GM12878 (cell line): Measurements from ENCODE around the gene TGFBR1. TPM values are rescaled to one million over a fixed set of nuclear protein-coding genes. Genes with fewer than 3 reads are reported as not detected.

Experiments used
- ATAC-seq: fragments of 200-7000 bp; cut with Tn5 transposase; 3 replicates; pipeline ENCODE4 v1.9.1; 2020; ENCODE audit warnings: mild to moderate bottlenecking, moderate library complexity
- BruUV-seq: library from RNA; stranded (reverse); fragments of 400-500 nt; replicated peaks from 2 replicates; lab custom pipeline; 2021; lab: Mats Ljungman, UMichigan
- CTCF ChIA-PET: fragments of 300-600 bp; sonication (Branson Sonifier 250); formaldehyde crosslinking; extraction: SDS; loops from one replicate; lab custom pipeline; 2021; ENCODE audit warnings: inconsistent platforms; lab: Yijun Ruan, JAX
- POLR2A ChIA-PET: fragments of 350-600 bp; formaldehyde crosslinking; extraction: SDS; loops from one replicate; lab custom pipeline; 2021; ENCODE audit warnings: inconsistent platforms; lab: Charles Lee
- RAD21 ChIA-PET: fragments of 300-600 bp; sonication (Branson Sonifier 250); formaldehyde crosslinking; loops from one replicate; lab custom pipeline; 2023; ENCODE audit warnings: antibody characterized with exemption; ENCODE audit not compliant: unreplicated experiment; lab: Charles Lee
- SMC1A ChIA-PET: fragments of 300-600 bp; sonication (Branson Sonifier 250); formaldehyde crosslinking; loops from one replicate; lab custom pipeline; 2023; ENCODE audit not compliant: unreplicated experiment, uncharacterized antibody; lab: Charles Lee
- DNase-seq: peaks from one replicate; pipeline ENCODE4 v3.0.0-alpha.2; 2011; ENCODE audit warnings: low read depth, low spot score
- FAIRE-seq: peaks from 3 replicates; lab custom pipeline; 2011; peaks lifted over from hg19 to GRCh38; lab: Jason Lieb, UNC
- H2AFZ ChIP-seq: 2 replicates; pipeline ENCODE4 v1.6.0; 2011; ENCODE audit warnings: low read depth, low read length, control low read depth; ENCODE audit not compliant: control insufficient read depth
- H3K27ac ChIP-seq: 2 replicates; pipeline ENCODE4 v1.5.1; 2011; ENCODE audit warnings: control low read depth; ENCODE audit not compliant: control insufficient read depth, insufficient read depth
- H3K27me3 ChIP-seq, 2 experiments: replicated peaks in 1 of 2; 2 replicates each; pipeline versions ENCODE4 v1.6.0 to v1.6.1; 2011; ENCODE audit warnings: low read length in 1 of 2; ENCODE audit not compliant: control insufficient read depth in 2 of 2, insufficient read depth in 2 of 2
- H3K36me3 ChIP-seq, 2 experiments: 2 replicates each; pipeline ENCODE4 v1.5.1; 2011; ENCODE audit warnings: low read length in 1 of 2; ENCODE audit not compliant: control insufficient read depth in 2 of 2, insufficient read depth in 2 of 2
- H3K4me1 ChIP-seq: 2 replicates; pipeline ENCODE4 v1.6.1; 2011; ENCODE audit warnings: mild to moderate bottlenecking, low read length, moderate library complexity, mixed read lengths; ENCODE audit not compliant: control insufficient read depth, insufficient read depth
- H3K4me2 ChIP-seq: 2 replicates; pipeline ENCODE4 v1.6.0; 2011; ENCODE audit warnings: control low read depth; ENCODE audit not compliant: control insufficient read depth, insufficient read depth
- H3K4me3 ChIP-seq: fragments of 200-600 bp; sonication (generic); 2 replicates; pipeline ENCODE4 v1.5.1; 2016
- H3K79me2 ChIP-seq: 2 replicates; pipeline ENCODE4 v1.6.0; 2011; ENCODE audit warnings: low read length; ENCODE audit not compliant: control insufficient read depth, insufficient read depth
- H3K9ac ChIP-seq: 2 replicates; pipeline ENCODE4 v1.8.0; 2011; ENCODE audit warnings: low read length, control low read depth, mixed read lengths; ENCODE audit not compliant: control insufficient read depth, insufficient read depth
- H3K9me3 ChIP-seq: replicated peaks from 3 replicates; pipeline ENCODE4 v1.5.1; 2011; ENCODE audit warnings: mild to moderate bottlenecking, low read length; ENCODE audit not compliant: control insufficient read depth, insufficient read depth
- H4K20me1 ChIP-seq: 2 replicates; pipeline ENCODE4 v1.6.0; 2011; ENCODE audit not compliant: control insufficient read depth, insufficient read depth
- HDAC2 ChIP-seq: fragments of 200-600 bp; sonication (generic); IDR thresholded peaks from 2 replicates; pipeline ENCODE4 v1.6.1; 2017
- IKZF2 ChIP-seq, 2 experiments: fragments of 450-650 bp; IDR thresholded peaks; 2 replicates each; pipeline ENCODE4 v1.6.1; 2017; ENCODE audit warnings: mild to moderate bottlenecking in 2 of 2, moderate library complexity in 2 of 2
- KAT2A ChIP-seq: conservative IDR thresholded peaks from 2 replicates; pipeline ENCODE4 v1.6.1; 2011; ENCODE audit warnings: low read depth, low read length; ENCODE audit not compliant: control insufficient read depth
- POLR2AphosphoS5 ChIP-seq: IDR thresholded peaks from 2 replicates; pipeline ENCODE4 v1.6.1; 2011; ENCODE audit warnings: mild to moderate bottlenecking, low read length, inconsistent platforms
- RBBP5 ChIP-seq: fragments of 200-600 bp; sonication (generic); conservative IDR thresholded peaks from 2 replicates; pipeline ENCODE4 v1.6.1; 2016
- SIX5 ChIP-seq: IDR thresholded peaks from 2 replicates; pipeline ENCODE4 v1.6.1; 2011; ENCODE audit warnings: mild to moderate bottlenecking, low read depth, low read length, moderate library complexity; ENCODE audit not compliant: severe bottlenecking
- SUZ12 ChIP-seq: fragments of 200-600 bp; sonication (generic); IDR thresholded peaks from one replicate; pipeline ENCODE4 v1.6.1; 2018; ENCODE audit warnings: antibody characterized with exemption, mild to moderate bottlenecking; ENCODE audit not compliant: unreplicated experiment
- TCF12 ChIP-seq: IDR thresholded peaks from 2 replicates; pipeline ENCODE4 v1.6.1; 2011; ENCODE audit warnings: low read depth, mild to moderate bottlenecking, low read length
- WGBS: methylation state at CpG from one replicate; pipeline ENCODE4 v1.1.6; 2016; ENCODE audit warnings: low lambda C conversion rate; ENCODE audit not compliant: insufficient replicate concordance, insufficient coverage; ENCODE audit errors: missing lambda C conversion rate; 5-methylcytosine and 5-hydroxymethylcytosine counted together
- in situ Hi-C: fragments of 300-500 bp; cut with MboI; formaldehyde crosslinking; loops from 9 replicates; pipeline ENCODE4 v1.14.3; 2018; ENCODE audit warnings: mixed read lengths
- intact Hi-C: fragments of 100-400 bp; cut with micrococcal nuclease; formaldehyde crosslinking; loops from one replicate; pipeline ENCODE4 v1.14.2; 2022; ENCODE audit not compliant: unreplicated experiment
- polyA plus RNA-seq, 11 experiments: library from polyadenylated mRNA; depleted of rRNA in 4 of 11; unstranded in 6 of 11; stranded (reverse) in 5 of 11; fragments of >200 nt; fragmentation: Nextera tagmentation in 4 of 11; fragmentation: Illumina TruSeq in 1 of 11; extraction: Ambion mirVana in 4 of 11; extraction: Trizol in 1 of 11; gene quantifications; 1 replicate in 1 of 11; 2 replicates in 10 of 11; pipeline versions ENCODE4 v1.2.1 to v1.2.3, GENCODE V29; 2011 to 2016; ENCODE audit warnings: inconsistent platforms in 2 of 11, missing spikeins in 2 of 11, low read depth in 1 of 11
- total RNA-seq, 4 experiments: library from RNA; depleted of rRNA in 3 of 4; stranded (reverse); fragments of >200 nt in 3 of 4; fragmentation: Illumina TruSeq in 1 of 4; extraction: Trizol in 1 of 4; gene quantifications; 2 replicates each; pipeline versions ENCODE4 v1.2.1 to v1.2.3, GENCODE V29; 2013 to 2021
- TF ChIP-seq, protein P1 (sequence below): fragments of 450-650 bp; IDR thresholded peaks from 2 replicates; pipeline ENCODE4 v1.6.1; 2018; ENCODE audit warnings: borderline replicate concordance, mild to moderate bottlenecking; ENCODE audit not compliant: partially characterized antibody
- TF ChIP-seq, protein P2 (sequence below): fragments of 450-650 bp; IDR thresholded peaks from 2 replicates; pipeline ENCODE4 v1.6.1; 2017; ENCODE audit warnings: mild to moderate bottlenecking
- TF ChIP-seq, protein P3 (sequence below): fragments of 450-650 bp; IDR thresholded peaks from 2 replicates; pipeline ENCODE4 v1.6.1; 2017; ENCODE audit warnings: borderline replicate concordance
- TF ChIP-seq, protein P4 (sequence below): IDR thresholded peaks from 2 replicates; pipeline ENCODE4 v1.6.1; 2012; ENCODE audit warnings: low read depth, low read length, improper control_type of control experiment

The TGFBR1 gene
- total and polyA plus RNA-seq, 10 of the 15 experiments (the other 5 are each of a cell fraction or from before 2014, with no cell fraction given), result 2.9 to 27.2 (median 16.6) TPM

DNA sequence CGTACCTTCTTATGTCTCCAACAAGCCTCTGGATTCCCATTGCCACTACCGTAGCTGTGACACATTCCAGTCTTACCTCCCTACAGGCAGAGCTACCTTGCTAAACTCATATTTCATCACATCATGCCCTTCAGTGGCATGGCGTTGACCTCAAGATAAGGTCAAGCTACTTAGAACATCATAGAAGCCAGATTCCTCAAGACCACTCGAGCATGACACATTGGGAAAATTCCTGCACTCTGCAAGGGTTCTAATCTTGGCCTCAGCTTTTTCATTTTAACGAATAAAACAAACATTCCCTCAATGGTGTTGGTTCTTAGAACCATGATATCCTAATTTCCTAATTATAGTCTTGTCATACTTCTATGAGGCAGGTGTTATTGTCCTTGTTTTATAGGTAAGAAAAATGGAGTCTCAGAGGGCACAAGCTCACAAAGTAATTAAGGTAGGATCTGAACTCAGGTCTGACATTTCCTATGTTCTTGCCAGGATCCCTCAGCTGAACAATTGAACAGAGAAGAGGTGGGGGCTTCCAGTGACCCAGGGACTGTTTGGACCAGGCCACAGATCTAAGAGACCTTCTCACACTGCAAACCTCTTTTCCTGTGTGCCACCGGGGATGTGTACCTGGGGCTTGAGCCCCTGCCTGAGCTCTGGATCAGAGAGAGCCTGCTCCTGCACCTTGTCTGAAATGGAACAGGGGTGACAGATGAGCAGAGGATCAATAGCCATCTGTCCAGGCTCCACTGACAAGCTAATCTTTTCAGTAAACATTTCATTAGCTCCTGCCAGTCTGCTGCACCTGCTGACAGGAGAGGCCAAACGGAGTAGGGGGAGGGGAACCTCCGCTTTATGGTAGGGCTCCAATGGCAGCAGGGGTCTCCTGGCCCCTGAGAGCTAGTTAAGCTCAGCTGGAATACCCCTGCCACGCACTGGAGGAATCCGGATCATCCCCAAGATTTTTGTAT is 67.5 kb downstream of the TGFBR1 start:
- Histone ChIP-seq H3K27me3 (no peaks in the 10 kb centered on the region), H3K4me3 (no peak overlapping the region), H3K36me3 (no peaks in the 10 kb centered on the region), H3K27ac (no peak overlapping the region), H2AFZ (no peak overlapping the region), H3K4me1 (peaks cover 15% of the 10 kb centered on the region), H3K4me2 (no peak overlapping the region), H3K9me3 (no peaks in the 10 kb centered on the region), H4K20me1 (no peaks in the 10 kb centered on the region), H3K79me2 (no peaks in the 10 kb centered on the region), H3K9ac (no peak overlapping the region)
- ChIA-PET POLR2A (interaction anchor here (0.6 to 2.5 kb wide), 5 partner anchors 8 to 1037 kb away, joined by 3 to 11 read pairs (median 6); partner anchors contain the start of genes ALG2 and SEC61B), SMC1A (interaction anchor here (0.6 to 5.0 kb wide), 7 partner anchors 9 to 94 kb away, joined by 3 to 62 read pairs (median 3); no protein-coding TSS in a partner anchor), CTCF (interaction anchor here (0.6 to 8.5 kb wide), 11 partner anchors 9 to 653 kb away, joined by 3 to 75 read pairs (median 3); no protein-coding TSS in a partner anchor), RAD21 (interaction anchor here (0.8 to 7.1 kb wide), 7 partner anchors 9 to 60 kb away, joined by 3 to 58 read pairs (median 5); partner anchors contain the start of genes ALG2 and SEC61B)
- no peak for FAIRE-seq
- intact Hi-C loops, result no loop called here
- no peak for DNase-seq
- in situ Hi-C loops, result no loop called here
- BruUV-seq, result no TSS peak
- TF ChIP-seq SIX5, result no peak
- TF ChIP-seq, protein P1, sequence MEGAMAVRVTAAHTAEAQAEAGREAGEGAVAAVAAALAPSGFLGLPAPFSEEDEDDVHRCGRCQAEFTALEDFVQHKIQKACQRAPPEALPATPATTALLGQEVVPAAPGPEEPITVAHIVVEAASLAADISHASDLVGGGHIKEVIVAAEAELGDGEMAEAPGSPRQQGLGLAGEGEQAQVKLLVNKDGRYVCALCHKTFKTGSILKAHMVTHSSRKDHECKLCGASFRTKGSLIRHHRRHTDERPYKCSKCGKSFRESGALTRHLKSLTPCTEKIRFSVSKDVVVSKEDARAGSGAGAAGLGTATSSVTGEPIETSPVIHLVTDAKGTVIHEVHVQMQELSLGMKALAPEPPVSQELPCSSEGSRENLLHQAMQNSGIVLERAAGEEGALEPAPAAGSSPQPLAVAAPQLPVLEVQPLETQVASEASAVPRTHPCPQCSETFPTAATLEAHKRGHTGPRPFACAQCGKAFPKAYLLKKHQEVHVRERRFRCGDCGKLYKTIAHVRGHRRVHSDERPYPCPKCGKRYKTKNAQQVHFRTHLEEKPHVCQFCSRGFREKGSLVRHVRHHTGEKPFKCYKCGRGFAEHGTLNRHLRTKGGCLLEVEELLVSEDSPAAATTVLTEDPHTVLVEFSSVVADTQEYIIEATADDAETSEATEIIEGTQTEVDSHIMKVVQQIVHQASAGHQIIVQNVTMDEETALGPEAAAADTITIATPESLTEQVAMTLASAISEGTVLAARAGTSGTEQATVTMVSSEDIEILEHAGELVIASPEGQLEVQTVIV, result no peak
- no peak for TF ChIP-seq SUZ12
- TF ChIP-seq, protein P2, sequence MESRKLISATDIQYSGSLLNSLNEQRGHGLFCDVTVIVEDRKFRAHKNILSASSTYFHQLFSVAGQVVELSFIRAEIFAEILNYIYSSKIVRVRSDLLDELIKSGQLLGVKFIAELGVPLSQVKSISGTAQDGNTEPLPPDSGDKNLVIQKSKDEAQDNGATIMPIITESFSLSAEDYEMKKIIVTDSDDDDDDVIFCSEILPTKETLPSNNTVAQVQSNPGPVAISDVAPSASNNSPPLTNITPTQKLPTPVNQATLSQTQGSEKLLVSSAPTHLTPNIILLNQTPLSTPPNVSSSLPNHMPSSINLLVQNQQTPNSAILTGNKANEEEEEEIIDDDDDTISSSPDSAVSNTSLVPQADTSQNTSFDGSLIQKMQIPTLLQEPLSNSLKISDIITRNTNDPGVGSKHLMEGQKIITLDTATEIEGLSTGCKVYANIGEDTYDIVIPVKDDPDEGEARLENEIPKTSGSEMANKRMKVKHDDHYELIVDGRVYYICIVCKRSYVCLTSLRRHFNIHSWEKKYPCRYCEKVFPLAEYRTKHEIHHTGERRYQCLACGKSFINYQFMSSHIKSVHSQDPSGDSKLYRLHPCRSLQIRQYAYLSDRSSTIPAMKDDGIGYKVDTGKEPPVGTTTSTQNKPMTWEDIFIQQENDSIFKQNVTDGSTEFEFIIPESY, result no peak
- no peak for TF ChIP-seq IKZF2 (IDR thresholded peaks at IDR 0.05)
- TF ChIP-seq HDAC2, result no peak
- no peak for TF ChIP-seq RBBP5
- TF ChIP-seq TCF12, result no peak
- TF ChIP-seq, protein P3, sequence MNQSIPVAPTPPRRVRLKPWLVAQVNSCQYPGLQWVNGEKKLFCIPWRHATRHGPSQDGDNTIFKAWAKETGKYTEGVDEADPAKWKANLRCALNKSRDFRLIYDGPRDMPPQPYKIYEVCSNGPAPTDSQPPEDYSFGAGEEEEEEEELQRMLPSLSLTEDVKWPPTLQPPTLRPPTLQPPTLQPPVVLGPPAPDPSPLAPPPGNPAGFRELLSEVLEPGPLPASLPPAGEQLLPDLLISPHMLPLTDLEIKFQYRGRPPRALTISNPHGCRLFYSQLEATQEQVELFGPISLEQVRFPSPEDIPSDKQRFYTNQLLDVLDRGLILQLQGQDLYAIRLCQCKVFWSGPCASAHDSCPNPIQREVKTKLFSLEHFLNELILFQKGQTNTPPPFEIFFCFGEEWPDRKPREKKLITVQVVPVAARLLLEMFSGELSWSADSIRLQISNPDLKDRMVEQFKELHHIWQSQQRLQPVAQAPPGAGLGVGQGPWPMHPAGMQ, result no peak
- TF ChIP-seq POLR2AphosphoS5, result no peak
- TF ChIP-seq, protein P4, sequence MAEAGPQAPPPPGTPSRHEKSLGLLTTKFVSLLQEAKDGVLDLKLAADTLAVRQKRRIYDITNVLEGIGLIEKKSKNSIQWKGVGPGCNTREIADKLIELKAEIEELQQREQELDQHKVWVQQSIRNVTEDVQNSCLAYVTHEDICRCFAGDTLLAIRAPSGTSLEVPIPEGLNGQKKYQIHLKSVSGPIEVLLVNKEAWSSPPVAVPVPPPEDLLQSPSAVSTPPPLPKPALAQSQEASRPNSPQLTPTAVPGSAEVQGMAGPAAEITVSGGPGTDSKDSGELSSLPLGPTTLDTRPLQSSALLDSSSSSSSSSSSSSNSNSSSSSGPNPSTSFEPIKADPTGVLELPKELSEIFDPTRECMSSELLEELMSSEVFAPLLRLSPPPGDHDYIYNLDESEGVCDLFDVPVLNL, result no peak
- TF ChIP-seq KAT2A, result no peak
- ATAC-seq, result no peak
- WGBS, result 82% methylated on average over 10 of the region's 10 CpGs
